ENCODE data around the gene OR2A12.

The OR2A12 gene

GRCh38 chr7:144148224-144148827 lies 62.2 kb downstream of the OR2A12 start:
- no peaks in the 10 kb centered on the region for H3K4me1 ChIP-seq (ENCODE audit: low read depth, poor library complexity, severe bottlenecking)
- H3K27me3 ChIP-seq (ENCODE audit: insufficient read depth, low read depth): no peaks in the 10 kb centered on the region
- no peaks in the 10 kb centered on the region for H4K20me1 ChIP-seq (ENCODE audit: insufficient read depth)
- no peak overlapping the region for H3K4me3 ChIP-seq (IDR thresholded peaks at IDR 0.05; ENCODE audit: insufficient read depth, low read depth, low read length)
- H3K9ac ChIP-seq: no peak overlapping the region
- H3K36me3 ChIP-seq (ENCODE audit: insufficient read depth): no peaks in the 10 kb centered on the region
- no peak overlapping the region for H2AFZ ChIP-seq (ENCODE audit: low read depth)
- no peak for TF ChIP-seq CTCF (conservative IDR thresholded peaks at IDR 0.05; ENCODE audit: low read depth, low read length)
- no peak overlapping the region for H3K27ac ChIP-seq
- no peaks in the 10 kb centered on the region for H3K79me2 ChIP-seq (ENCODE audit: insufficient read depth, low read depth)
- no peak overlapping the region for H3K4me2 ChIP-seq
